Measurements from ENCODE around the gene ITIH6.

Gene ITIH6

GRCh38 chrX:54710920-54711319 is 87.1 kb downstream of the ITIH6 start:
- DNase-seq (ENCODE audit: low read depth in 2 of 2) = no peak

GRCh38 chrX:54708404-54708803 is 89.7 kb downstream of the ITIH6 start:
- DNase-seq (ENCODE audit: low read depth in 2 of 2) = no peak

All from stimulated activated CD4-positive, alpha-beta T cell treated with anti-CD3 and anti-CD28 coated beads, Interleukin-15, amount 100 ng/mL, for 48 hours (primary cell).